ENCODE data around the gene MAML1. TPM values are rescaled to one million over a fixed set of nuclear protein-coding genes. Genes with fewer than 3 reads are reported as not detected.

The MAML1 gene
- total RNA-seq, 1 donor from 2014 or later: 11.8 TPM

- no peak for DNase-seq (ENCODE audit: low read depth)
- no peak overlapping the region for H3K4me3 ChIP-seq (ENCODE audit: low read depth, low read length)
- no peak for TF ChIP-seq CTCF (conservative IDR thresholded peaks at IDR 0.05; ENCODE audit: low read depth, low read length)
Measured at GRCh38 chr5:179762781-179763176, 30.2 kb downstream of the MAML1 start.

- peak; percentile 86 for TF ChIP-seq CTCF (conservative IDR thresholded peaks at IDR 0.05; ENCODE audit: low read depth, low read length)
- no peak overlapping the region for H3K4me3 ChIP-seq (ENCODE audit: low read depth, low read length)
- peak; percentile 49 for DNase-seq (ENCODE audit: low read depth)
Measured at GRCh38 chr5:179763215-179763945, 30.8 kb downstream of the MAML1 start.

- DNase-seq (ENCODE audit: low read depth): no peak
- no peak for TF ChIP-seq CTCF (conservative IDR thresholded peaks at IDR 0.05; ENCODE audit: low read depth, low read length)
- H3K4me3 ChIP-seq (ENCODE audit: low read depth, low read length): no peak overlapping the region
Measured at GRCh38 chr5:179764056-179764455, 31.4 kb downstream of the MAML1 start.

GRCh38 chr5:179765400-179765799 lies 32.8 kb downstream of the MAML1 start:
- H3K4me3 ChIP-seq (ENCODE audit: low read depth, low read length): no peak overlapping the region
- DNase-seq (ENCODE audit: low read depth): no peak
- TF ChIP-seq CTCF (conservative IDR thresholded peaks at IDR 0.05; ENCODE audit: low read depth, low read length): no peak

GRCh38 chr5:179766021-179766725 lies 33.6 kb downstream of the MAML1 start:
- no peak for DNase-seq (ENCODE audit: low read depth)
- H3K4me3 ChIP-seq (ENCODE audit: low read depth, low read length): peak overlapping the region; percentile 34
- no peak for TF ChIP-seq CTCF (conservative IDR thresholded peaks at IDR 0.05; ENCODE audit: low read depth, low read length)

GRCh38 chr5:179766726-179767455 lies 34.3 kb downstream of the MAML1 start:
- no peak for TF ChIP-seq CTCF (conservative IDR thresholded peaks at IDR 0.05; ENCODE audit: low read depth, low read length)
- DNase-seq (ENCODE audit: low read depth): no peak
- peak overlapping the region; percentile 34 for H3K4me3 ChIP-seq (ENCODE audit: low read depth, low read length)

All from epithelial cell of proximal tubule (primary cell).